ENCODE results near the gene USHBP1.

DNA sequence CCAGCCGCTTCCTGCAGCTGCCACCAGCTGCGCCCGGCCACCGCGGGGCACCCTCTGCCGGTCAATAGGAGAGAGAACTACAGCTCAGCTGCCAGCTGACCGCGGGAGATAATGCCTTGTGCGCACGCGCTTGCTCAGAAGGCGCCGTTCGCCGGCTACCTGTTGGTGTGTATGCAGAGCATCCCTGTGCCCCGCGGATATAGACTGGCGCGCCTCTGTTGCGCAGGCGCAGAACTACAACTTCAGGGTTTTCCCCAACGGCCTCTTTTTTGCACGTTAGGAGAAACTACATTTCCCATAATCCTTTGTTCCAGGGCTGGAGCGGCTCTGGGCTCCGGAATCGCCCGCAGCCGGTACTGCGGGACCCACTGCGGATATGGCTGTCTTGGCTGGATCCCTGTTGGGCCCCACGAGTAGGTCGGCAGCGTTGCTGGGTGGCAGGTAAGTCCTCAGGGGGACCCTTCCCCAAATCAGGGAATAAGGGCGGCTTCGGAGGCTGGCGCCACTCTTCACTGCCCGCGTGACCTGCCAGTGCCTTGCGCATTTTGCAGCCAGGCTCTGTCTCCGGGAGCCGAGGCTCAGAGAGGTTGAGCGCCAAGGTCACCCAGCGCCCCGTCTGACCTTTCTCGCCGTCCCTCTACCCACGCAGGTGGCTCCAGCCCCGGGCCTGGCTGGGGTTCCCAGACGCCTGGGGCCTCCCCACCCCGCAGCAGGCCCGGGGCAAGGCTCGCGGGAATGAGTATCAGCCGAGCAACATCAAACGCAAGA is 41.2 kb upstream of the USHBP1 start, which contains the start of gene MRPL34:
- TF ChIP-seq, protein P1, sequence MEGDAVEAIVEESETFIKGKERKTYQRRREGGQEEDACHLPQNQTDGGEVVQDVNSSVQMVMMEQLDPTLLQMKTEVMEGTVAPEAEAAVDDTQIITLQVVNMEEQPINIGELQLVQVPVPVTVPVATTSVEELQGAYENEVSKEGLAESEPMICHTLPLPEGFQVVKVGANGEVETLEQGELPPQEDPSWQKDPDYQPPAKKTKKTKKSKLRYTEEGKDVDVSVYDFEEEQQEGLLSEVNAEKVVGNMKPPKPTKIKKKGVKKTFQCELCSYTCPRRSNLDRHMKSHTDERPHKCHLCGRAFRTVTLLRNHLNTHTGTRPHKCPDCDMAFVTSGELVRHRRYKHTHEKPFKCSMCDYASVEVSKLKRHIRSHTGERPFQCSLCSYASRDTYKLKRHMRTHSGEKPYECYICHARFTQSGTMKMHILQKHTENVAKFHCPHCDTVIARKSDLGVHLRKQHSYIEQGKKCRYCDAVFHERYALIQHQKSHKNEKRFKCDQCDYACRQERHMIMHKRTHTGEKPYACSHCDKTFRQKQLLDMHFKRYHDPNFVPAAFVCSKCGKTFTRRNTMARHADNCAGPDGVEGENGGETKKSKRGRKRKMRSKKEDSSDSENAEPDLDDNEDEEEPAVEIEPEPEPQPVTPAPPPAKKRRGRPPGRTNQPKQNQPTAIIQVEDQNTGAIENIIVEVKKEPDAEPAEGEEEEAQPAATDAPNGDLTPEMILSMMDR (IDR thresholded peaks at IDR 0.05), result peak; percentile 76
- no peak for TF ChIP-seq EZH2 (IDR thresholded peaks at IDR 0.05; ENCODE audit: borderline replicate concordance, insufficient read depth, low read depth, low read length, poor library complexity, severe bottlenecking)

Measured in B cell (primary cell).